Loucy (cell line): ENCODE measurements around the gene BIN1.

Experiments
- H2AFZ ChIP-seq: fragments of 200-600 bp; sonication (generic); 2 replicates; pipeline ENCODE4 v1.6.0; 2016; ENCODE audit warnings: antibody characterized with exemption, mild to moderate bottlenecking, low read length, moderate library complexity
- H3F3A ChIP-seq: fragments of 200-600 bp; 2 replicates; pipeline ENCODE4 v1.6.0; 2016; ENCODE audit warnings: antibody characterized with exemption, low read depth, mild to moderate bottlenecking
- H3K27me3 ChIP-seq: fragments of 200-600 bp; sonication (generic); 2 replicates; pipeline ENCODE4 v1.6.1; 2014; ENCODE audit warnings: low read length, mild to moderate bottlenecking; ENCODE audit not compliant: insufficient read depth, poor library complexity, severe bottlenecking
- H3K36me3 ChIP-seq: fragments of 200-600 bp; sonication (generic); 2 replicates; pipeline ENCODE4 v1.6.1; 2016; ENCODE audit warnings: low read length; ENCODE audit not compliant: insufficient read depth
- H3K4me1 ChIP-seq: fragments of 200-600 bp; sonication (generic); 2 replicates; pipeline ENCODE4 v1.5.1; 2014; ENCODE audit warnings: low read length, mild to moderate bottlenecking; ENCODE audit not compliant: insufficient read depth, poor library complexity, severe bottlenecking
- H3K4me2 ChIP-seq: fragments of 200-600 bp; sonication (generic); 2 replicates; pipeline ENCODE4 v1.6.0; 2014; ENCODE audit warnings: antibody characterized with exemption, low read length, low read depth, mild to moderate bottlenecking; ENCODE audit not compliant: poor library complexity, severe bottlenecking
- H3K4me3 ChIP-seq: fragments of 200-600 bp; sonication (generic); 2 replicates; pipeline ENCODE4 v1.5.1; 2014; ENCODE audit warnings: low read length, mild to moderate bottlenecking, mixed read lengths; ENCODE audit not compliant: poor library complexity, severe bottlenecking
- H3K79me2 ChIP-seq: fragments of 200-600 bp; sonication (generic); 2 replicates; pipeline ENCODE4 v1.6.1; 2014; ENCODE audit warnings: low read length; ENCODE audit not compliant: insufficient read depth
- H3K9ac ChIP-seq: fragments of 200-600 bp; sonication (generic); 2 replicates; pipeline ENCODE4 v1.6.0; 2014; ENCODE audit warnings: mild to moderate bottlenecking, low read depth, low read length, moderate library complexity; ENCODE audit not compliant: poor library complexity, severe bottlenecking
- H3K9me2 ChIP-seq: fragments of 200-600 bp; sonication (generic); replicated peaks from 2 replicates; pipeline ENCODE4 v1.6.1; 2016; ENCODE audit warnings: low read depth, low read length, mixed read lengths
- H3K9me3 ChIP-seq: fragments of 200-600 bp; sonication (generic); 2 replicates; pipeline ENCODE4 v1.6.1; 2014; ENCODE audit warnings: mild to moderate bottlenecking, antibody characterized with exemption, low read length, low read depth; ENCODE audit not compliant: insufficient read depth
- H4K20me1 ChIP-seq: fragments of 200-600 bp; sonication (generic); 2 replicates; pipeline ENCODE4 v1.6.0; 2014; ENCODE audit warnings: antibody characterized with exemption, low read length, mild to moderate bottlenecking; ENCODE audit not compliant: insufficient read depth, poor library complexity, severe bottlenecking
- CTCF ChIP-seq: fragments of 200-600 bp; sonication (generic); conservative IDR thresholded peaks from 2 replicates; pipeline ENCODE4 v1.5.1; 2014; ENCODE audit warnings: mild to moderate bottlenecking, antibody characterized with exemption, low read length
- EZH2phosphoT487 ChIP-seq: fragments of 200-600 bp; IDR thresholded peaks from 2 replicates; pipeline ENCODE4 v1.6.1; 2018; ENCODE audit warnings: antibody characterized with exemption, mild to moderate bottlenecking, moderate library complexity, borderline replicate concordance

The BIN1 gene

GRCh38 chr2:127056631-127057370, 50.2 kb downstream of the BIN1 start:
- Histone ChIP-seq H3K79me2 (no peaks in the 10 kb centered on the region), H3K9me3 (no peaks in the 10 kb centered on the region), H3K27me3 (no peaks in the 10 kb centered on the region), H3K4me3 (no peak overlapping the region), H3K9ac (no peak overlapping the region), H3K4me2 (no peak overlapping the region), H2AFZ (no peak overlapping the region), H3K4me1 (peaks cover 2% of the 10 kb centered on the region), H3K36me3 (no peaks in the 10 kb centered on the region), H4K20me1 (no peaks in the 10 kb centered on the region), H3F3A (no peaks in the 10 kb centered on the region), H3K9me2 (no peaks in the 10 kb centered on the region)
- TF ChIP-seq CTCF, result no peak
- TF ChIP-seq EZH2phosphoT487, result no peak

GRCh38 chr2:127056086-127056485, 50.9 kb downstream of the BIN1 start:
- Histone ChIP-seq H3K9me2 (no peaks in the 10 kb centered on the region), H3K4me3 (no peak overlapping the region), H2AFZ (no peak overlapping the region), H3K4me1 (no peaks in the 10 kb centered on the region), H3K27me3 (no peaks in the 10 kb centered on the region), H4K20me1 (no peaks in the 10 kb centered on the region), H3K9ac (no peak overlapping the region), H3F3A (no peaks in the 10 kb centered on the region), H3K79me2 (no peaks in the 10 kb centered on the region), H3K9me3 (no peaks in the 10 kb centered on the region), H3K36me3 (no peaks in the 10 kb centered on the region), H3K4me2 (no peak overlapping the region)
- no peak for TF ChIP-seq CTCF
- no peak for TF ChIP-seq EZH2phosphoT487

- no peak overlapping the region for H3K9ac ChIP-seq
- no peaks in the 10 kb centered on the region for H3F3A ChIP-seq
- H3K27me3 ChIP-seq, result no peaks in the 10 kb centered on the region
- H2AFZ ChIP-seq, result no peak overlapping the region
- H3K9me3 ChIP-seq, result no peaks in the 10 kb centered on the region
- H4K20me1 ChIP-seq, result no peaks in the 10 kb centered on the region
- no peaks in the 10 kb centered on the region for H3K79me2 ChIP-seq
- H3K4me1 ChIP-seq, result no peaks in the 10 kb centered on the region
- no peaks in the 10 kb centered on the region for H3K36me3 ChIP-seq
- no peak for TF ChIP-seq CTCF
- no peaks in the 10 kb centered on the region for H3K9me2 ChIP-seq
- no peak overlapping the region for H3K4me2 ChIP-seq
- no peak overlapping the region for H3K4me3 ChIP-seq
Measured at GRCh38 chr2:127055786-127056076, 51.2 kb downstream of the BIN1 start.
